PFSK-1 (cell line): ENCODE measurements around the gene PTGDS.

Experiments
- FOXP2 ChIP-seq: optimal IDR thresholded peaks from 2 replicates; pipeline ENCODE3; 2011; ENCODE audit warnings: borderline replicate concordance, control low read depth, inconsistent platforms; ENCODE audit not compliant: insufficient read depth; ENCODE audit errors: extremely low read length, extremely low read depth
- POLR2AphosphoS5 ChIP-seq: IDR thresholded peaks from 2 replicates; pipeline ENCODE4 v1.6.1; 2012; ENCODE audit warnings: low read depth, mild to moderate bottlenecking, control low read depth, low read length, moderate library complexity
- REST ChIP-seq, 2 experiments: IDR thresholded peaks; 2 replicates each; pipeline versions ENCODE4 v1.6.1 to v1.8.0; 2011 to 2012; ENCODE audit warnings: low read depth in 2 of 2, low read length in 2 of 2, control low read depth in 1 of 2, inconsistent platforms in 1 of 2, mild to moderate bottlenecking in 1 of 2, moderate library complexity in 1 of 2; ENCODE audit not compliant: insufficient read depth in 1 of 2
- SIN3A ChIP-seq: IDR thresholded peaks from 2 replicates; pipeline ENCODE4 v1.6.1; 2012; ENCODE audit warnings: mild to moderate bottlenecking, low read length, moderate library complexity, borderline replicate concordance; ENCODE audit not compliant: insufficient read depth
- TAF1 ChIP-seq: IDR thresholded peaks from 2 replicates; pipeline ENCODE4 v1.6.1; 2012; ENCODE audit warnings: low read length, control low read depth, borderline replicate concordance; ENCODE audit not compliant: insufficient read depth

PTGDS gene

GRCh38 chr9:137030006-137030405, 52.7 kb downstream of the PTGDS start:
- TF ChIP-seq REST (IDR thresholded peaks at IDR 0.05; ENCODE audit: insufficient read depth in 1 of 2, low read depth in 2 of 2, low read length in 2 of 2): no peak

- TF ChIP-seq FOXP2 (no peak), SIN3A (no peak), POLR2AphosphoS5 (no peak), REST (IDR thresholded peaks at IDR 0.05; ENCODE audit: insufficient read depth in 1 of 2, low read depth in 2 of 2, low read length in 2 of 2) (no peak), TAF1 (no peak)
These were observed 53.5 kb downstream of the PTGDS start for GRCh38 chr9:137030538-137031527.
